GM10266 (cell line): ENCODE data around the gene MATN4.

ENCODE experiments used
- DNase-seq: peaks from one replicate; pipeline ENCODE4 v3.0.0; 2012; ENCODE audit errors: extremely low spot score
- TF ChIP-seq, protein P1 (sequence below): IDR thresholded peaks from 2 replicates; pipeline ENCODE4 v1.5.1; 2012; ENCODE audit warnings: mild to moderate bottlenecking, low read depth; ENCODE audit not compliant: control insufficient read depth, insufficient read depth; ENCODE audit errors: missing control alignments

MATN4 gene

DNA sequence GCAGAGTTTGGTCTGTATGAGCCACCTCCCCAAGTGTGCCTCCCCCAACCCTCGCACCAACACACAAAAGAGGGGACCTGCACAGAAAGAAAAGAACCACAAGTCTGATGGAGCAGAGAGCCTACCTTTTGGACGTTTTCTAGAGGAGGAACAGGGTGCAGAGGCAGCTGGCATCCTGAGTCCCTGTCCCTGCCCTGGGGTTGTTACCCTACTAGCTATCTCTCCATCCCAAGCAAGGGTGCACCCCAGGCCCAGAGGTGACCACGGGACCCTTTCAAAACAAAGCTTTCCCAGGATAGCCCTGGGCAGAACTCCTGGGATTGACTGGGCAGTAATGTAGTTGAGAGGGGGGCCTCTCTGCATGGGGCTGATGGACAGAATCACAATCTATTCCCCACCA, 9.7 kb upstream of the MATN4 start:
- no peak for DNase-seq
- TF ChIP-seq, protein P1, sequence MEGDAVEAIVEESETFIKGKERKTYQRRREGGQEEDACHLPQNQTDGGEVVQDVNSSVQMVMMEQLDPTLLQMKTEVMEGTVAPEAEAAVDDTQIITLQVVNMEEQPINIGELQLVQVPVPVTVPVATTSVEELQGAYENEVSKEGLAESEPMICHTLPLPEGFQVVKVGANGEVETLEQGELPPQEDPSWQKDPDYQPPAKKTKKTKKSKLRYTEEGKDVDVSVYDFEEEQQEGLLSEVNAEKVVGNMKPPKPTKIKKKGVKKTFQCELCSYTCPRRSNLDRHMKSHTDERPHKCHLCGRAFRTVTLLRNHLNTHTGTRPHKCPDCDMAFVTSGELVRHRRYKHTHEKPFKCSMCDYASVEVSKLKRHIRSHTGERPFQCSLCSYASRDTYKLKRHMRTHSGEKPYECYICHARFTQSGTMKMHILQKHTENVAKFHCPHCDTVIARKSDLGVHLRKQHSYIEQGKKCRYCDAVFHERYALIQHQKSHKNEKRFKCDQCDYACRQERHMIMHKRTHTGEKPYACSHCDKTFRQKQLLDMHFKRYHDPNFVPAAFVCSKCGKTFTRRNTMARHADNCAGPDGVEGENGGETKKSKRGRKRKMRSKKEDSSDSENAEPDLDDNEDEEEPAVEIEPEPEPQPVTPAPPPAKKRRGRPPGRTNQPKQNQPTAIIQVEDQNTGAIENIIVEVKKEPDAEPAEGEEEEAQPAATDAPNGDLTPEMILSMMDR: no peak

DNA sequence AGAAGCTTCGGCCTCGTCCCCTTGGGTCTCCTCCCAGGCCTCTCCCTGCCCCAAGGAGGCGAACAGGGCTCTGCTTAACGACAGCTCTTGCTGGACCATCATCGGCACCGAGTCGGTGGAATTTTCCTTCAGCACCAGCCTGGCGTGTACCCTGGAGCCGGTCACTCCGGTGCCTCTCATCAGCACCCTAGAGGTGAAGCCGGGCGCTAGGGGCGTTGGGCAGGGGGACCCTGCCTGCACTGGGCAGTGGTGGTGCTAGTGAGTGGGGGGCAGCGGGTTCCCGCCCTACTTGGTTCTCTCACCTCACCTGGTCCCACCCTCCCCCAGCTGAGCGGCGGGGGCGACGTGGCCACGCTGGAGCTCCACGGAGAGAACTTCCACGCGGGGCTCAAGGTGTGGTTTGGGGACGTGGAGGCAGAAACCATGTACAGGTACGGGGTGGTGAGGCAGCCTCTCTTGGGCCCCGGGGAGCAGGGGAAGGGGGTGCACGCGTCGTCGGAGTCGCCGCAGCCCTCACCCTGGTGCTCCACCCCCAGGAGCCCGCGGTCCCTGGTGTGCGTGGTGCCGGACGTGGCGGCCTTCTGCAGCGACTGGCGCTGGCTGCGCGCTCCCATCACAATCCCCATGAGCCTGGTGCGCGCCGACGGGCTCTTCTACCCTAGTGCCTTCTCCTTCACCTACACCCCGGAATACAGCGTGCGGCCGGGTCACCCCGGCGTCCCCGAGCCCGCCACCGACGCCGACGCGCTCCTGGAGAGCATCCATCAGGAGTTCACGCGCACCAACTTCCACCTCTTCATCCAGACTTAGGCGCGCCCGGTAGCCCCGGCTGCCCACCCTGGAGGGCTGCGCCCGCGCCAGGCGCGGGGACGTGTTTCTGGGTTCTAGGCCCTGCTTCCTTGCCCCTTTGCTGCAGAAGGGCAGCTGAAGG, 8.3 kb upstream of the MATN4 start:
- no peak for DNase-seq
- TF ChIP-seq, protein P1: no peak

DNA sequence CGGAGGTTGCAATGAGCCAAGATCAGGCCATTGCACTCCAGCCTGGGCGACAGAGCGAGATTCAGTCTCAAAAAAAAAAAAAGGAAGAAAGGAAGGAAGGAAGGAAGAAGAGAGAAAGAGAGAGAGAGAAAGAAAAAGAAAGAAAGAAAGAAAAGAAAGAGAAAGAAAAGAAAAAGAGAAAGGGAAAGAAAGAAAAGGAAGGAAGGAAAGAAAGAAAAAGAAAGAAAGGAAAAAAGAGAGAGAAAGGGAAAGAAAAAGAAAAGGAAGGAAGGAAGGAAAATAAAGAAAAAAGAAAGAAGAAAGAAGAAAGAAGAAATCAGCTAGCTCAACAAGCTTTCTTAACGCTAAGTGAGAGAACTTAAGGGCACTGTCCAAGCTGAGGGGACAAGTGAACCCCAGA, 7.6 kb upstream of the MATN4 start:
- TF ChIP-seq, protein P1: no peak
- no peak for DNase-seq

DNA sequence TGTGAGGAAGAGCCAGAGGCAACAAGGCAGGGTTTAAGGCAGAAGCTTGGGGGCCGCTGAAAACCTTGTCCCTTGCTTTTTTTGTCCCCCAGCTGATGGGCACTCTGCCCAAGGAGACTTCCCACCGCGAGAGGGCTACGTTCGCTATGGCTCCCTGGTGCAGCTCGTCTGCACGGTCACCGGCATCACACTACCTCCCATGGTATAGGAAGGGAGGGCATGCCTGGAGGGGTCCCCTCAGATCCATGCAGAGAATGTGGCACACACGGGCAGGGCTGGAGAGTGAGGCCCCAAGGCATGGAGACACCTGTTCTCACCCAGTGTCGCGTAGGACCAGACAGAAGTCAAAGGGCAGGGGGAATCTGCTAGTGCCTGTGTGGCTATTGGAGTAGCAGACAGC, 5.8 kb upstream of the MATN4 start:
- TF ChIP-seq, protein P1: no peak
- no peak for DNase-seq

DNA sequence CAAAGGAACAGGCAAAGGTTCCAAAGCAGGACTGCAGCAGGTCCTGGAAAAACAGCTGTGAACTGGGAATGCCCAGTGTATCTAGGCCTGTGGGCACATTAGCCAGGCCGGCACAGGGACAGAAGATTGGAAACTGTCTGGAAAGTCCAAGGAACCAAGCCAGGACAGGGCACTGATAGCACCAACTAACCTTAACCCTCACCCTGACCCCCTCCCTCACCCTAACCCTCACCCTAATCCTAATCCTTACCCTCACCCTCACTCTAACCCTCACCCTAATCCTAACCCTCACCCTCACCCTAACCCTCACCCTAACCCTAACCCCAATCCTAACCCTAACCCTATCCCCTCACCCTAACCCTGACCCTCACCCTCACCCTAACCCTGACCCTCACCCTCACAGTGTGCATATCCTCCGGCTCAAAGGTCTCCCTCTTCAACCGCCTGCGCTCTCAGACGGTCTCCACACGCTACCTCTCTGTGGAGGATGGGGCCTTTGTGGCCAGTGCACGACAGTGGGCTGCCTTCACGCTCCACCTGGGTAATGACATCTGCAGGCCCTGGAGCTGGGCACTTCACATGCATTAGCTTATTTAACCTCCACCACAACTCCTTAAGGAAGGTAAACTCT, 5.1 kb upstream of the MATN4 start:
- TF ChIP-seq, protein P1: no peak
- no peak for DNase-seq

DNA sequence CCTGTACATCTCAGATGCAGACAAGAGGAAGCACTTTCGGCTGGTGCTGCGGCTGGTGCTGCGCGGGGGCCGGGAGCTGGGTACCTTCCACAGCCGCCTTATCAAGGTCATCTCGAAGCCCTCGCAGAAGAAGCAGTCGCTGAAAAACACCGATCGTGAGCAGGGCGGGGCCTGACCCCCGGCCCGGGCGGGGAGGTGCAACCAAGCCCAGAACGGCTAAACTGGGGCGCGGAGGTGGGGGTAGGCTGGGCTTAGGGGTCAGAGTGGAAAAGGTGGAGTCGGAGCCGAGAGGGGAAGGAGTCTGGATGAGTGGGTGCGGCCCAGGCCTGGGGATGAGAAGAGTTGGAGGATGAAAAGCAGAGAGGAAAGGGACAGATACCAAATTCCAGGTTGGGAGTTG, 4.1 kb upstream of the MATN4 start:
- DNase-seq: no peak
- TF ChIP-seq, protein P1: no peak
